ENCODE measurements around the gene SETD1A. TPM values are rescaled to one million over a fixed set of nuclear protein-coding genes. Genes with fewer than 3 reads are reported as not detected.

Gene SETD1A
- total RNA-seq, 1 donor, result 5.3 TPM

DNA sequence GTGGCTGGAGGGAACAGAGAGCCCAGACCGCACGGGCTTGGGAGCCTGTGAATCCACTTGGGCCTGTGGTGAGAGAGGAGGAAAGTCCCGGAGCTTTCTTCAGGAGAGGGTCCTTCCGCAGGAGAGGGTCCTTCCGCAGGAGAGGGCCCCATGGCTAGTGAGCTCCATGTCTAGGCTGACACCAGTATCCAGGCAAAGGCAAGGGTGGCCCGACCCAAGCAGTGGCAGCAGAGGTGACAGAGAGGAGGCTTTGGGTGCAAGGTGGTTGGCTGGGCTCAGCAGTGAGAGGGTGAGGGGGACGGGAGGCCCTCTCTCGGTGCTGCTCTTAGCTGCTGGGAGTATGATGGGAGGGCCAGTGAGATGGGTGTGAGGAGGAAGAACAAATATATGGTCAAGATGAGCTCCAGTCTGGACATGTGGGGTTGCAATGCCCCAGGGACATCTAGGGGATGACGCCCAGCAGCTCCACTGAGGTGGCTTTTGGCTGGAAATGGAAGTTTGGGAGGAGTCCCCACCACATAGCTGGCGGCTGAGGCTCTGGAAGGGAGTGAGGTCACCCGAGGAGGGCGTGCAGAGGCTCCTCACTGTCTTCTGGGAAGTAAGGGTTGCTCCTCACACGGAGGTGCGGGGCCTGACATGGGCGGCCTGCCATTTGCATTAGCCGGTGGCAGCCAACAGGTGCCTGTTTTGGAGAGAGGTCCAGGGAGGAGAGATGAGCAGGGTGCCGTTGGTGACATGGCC is 25.2 kb downstream of the SETD1A start:
- no peak overlapping the region for H3K4me3 ChIP-seq (ENCODE audit: low read depth, low read length)
- peak; percentile 69 for DNase-seq (ENCODE audit: low read depth)
- TF ChIP-seq, protein P1, sequence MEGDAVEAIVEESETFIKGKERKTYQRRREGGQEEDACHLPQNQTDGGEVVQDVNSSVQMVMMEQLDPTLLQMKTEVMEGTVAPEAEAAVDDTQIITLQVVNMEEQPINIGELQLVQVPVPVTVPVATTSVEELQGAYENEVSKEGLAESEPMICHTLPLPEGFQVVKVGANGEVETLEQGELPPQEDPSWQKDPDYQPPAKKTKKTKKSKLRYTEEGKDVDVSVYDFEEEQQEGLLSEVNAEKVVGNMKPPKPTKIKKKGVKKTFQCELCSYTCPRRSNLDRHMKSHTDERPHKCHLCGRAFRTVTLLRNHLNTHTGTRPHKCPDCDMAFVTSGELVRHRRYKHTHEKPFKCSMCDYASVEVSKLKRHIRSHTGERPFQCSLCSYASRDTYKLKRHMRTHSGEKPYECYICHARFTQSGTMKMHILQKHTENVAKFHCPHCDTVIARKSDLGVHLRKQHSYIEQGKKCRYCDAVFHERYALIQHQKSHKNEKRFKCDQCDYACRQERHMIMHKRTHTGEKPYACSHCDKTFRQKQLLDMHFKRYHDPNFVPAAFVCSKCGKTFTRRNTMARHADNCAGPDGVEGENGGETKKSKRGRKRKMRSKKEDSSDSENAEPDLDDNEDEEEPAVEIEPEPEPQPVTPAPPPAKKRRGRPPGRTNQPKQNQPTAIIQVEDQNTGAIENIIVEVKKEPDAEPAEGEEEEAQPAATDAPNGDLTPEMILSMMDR (IDR thresholded peaks at IDR 0.05; ENCODE audit: insufficient read depth, low read length), result no peak

DNA sequence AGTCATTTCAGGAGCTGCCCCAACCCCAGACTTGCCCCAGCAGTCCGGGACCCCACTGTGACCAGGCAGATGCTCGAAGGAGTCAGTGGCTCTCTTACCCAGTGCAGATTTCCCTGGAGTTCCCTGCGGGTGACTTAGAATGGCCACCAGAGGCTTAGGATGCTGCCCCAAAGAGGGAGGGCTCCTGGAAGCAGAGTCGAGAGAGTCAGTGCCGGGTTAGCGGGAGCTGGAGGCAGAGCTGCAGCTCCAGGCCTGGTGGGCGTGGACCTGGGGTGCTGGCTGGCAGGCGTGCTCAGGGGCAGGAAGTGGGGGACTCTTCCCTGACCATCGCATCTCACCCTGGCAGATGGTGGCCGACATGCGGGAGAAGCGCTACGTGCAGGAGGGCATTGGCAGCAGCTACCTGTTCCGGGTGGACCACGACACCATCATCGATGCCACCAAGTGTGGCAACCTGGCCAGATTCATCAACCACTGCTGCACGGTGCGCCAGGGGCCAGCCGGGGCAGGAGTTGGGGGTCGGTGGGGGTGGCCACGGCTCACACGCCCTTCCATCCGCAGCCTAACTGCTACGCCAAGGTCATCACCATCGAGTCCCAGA is 25.8 kb downstream of the SETD1A start:
- no peak overlapping the region for H3K4me3 ChIP-seq (ENCODE audit: low read depth, low read length)
- TF ChIP-seq, protein P1 (IDR thresholded peaks at IDR 0.05; ENCODE audit: insufficient read depth, low read length), result no peak
- DNase-seq (ENCODE audit: low read depth), result no peak

DNA sequence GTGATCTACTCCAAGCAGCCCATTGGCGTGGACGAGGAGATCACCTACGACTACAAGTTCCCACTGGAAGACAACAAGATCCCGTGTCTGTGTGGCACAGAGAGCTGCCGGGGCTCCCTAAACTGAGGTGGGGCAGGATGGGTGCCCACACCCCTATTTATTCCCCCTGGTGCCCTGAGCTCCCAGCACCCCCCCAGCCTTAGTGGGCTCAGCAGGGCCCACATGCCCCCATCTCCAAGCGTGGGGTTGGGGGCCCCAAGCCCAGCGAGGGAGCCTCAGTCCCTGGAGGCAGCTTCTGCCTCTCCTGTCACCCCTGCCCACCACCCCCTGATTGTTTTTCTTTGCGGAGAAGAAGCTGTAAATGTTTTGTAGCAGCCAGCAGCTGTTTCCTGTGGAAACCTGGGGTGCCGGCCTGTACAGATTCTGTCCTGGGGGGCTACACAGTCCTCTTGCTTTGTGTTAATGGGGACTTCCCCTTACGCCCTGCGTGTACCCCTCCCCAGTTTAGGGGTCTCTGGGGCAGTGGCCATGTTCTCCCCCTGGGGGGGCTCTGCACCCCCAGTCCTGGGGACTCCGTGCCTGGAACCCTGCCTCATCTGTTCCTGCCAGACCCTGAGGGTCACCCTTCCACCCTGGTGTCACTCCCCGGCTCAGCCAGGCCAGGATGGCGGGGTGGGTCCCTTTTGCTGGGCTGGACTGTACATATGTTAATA is 26.5 kb downstream of the SETD1A start:
- DNase-seq (ENCODE audit: low read depth), result no peak
- TF ChIP-seq, protein P1 (IDR thresholded peaks at IDR 0.05; ENCODE audit: insufficient read depth, low read length), result no peak
- no peak overlapping the region for H3K4me3 ChIP-seq (ENCODE audit: low read depth, low read length)

DNA sequence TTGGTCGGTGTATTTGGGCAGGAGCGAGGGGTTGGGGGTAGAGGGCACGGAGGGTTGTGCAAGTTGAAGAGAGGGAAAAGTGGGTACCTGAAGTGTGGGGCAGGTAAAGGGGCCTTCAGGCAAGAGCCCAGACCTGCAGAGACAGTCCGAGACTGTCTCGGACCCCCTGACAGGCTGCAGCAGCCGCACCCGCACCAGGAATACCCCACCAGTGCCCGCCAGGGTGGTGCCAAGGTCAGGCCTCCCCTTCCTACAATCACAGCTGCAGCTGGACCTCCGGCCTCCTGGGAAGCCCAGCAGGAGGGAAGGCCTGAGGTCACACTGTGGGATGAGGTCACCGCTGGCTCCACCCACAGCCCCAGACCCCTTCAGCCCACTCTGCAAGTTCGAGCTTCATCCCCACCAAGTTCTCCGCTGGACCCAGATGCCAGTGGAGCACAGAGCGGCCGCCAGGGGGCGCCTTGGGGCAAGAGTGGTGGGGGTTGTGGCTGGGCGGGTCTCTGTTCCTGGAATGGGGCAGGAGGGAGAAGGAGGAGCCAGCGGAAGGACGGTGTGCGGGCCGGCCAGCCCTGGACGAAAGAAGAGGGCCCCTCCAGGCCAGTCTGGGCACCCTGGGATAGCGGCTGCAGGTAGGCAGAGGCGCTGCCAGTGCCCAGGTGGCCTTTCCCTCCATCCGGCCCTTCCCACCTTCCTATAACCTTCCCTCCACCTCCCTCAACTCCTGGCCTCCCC is 27.3 kb downstream of the SETD1A start, which contains the start of gene HSD3B7:
Gene HSD3B7, plus strand, starts transcription at position 539 of the 732 bp plus-strand sequence. CDS start 452 bp downstream, outside the sequence.
- TF ChIP-seq, protein P1 (IDR thresholded peaks at IDR 0.05; ENCODE audit: insufficient read depth, low read length), result peak; percentile 98
- peak; percentile 78 for DNase-seq (ENCODE audit: low read depth)
- H3K4me3 ChIP-seq (ENCODE audit: low read depth, low read length), result peak within 1 kb of the TSS; percentile 74

DNA sequence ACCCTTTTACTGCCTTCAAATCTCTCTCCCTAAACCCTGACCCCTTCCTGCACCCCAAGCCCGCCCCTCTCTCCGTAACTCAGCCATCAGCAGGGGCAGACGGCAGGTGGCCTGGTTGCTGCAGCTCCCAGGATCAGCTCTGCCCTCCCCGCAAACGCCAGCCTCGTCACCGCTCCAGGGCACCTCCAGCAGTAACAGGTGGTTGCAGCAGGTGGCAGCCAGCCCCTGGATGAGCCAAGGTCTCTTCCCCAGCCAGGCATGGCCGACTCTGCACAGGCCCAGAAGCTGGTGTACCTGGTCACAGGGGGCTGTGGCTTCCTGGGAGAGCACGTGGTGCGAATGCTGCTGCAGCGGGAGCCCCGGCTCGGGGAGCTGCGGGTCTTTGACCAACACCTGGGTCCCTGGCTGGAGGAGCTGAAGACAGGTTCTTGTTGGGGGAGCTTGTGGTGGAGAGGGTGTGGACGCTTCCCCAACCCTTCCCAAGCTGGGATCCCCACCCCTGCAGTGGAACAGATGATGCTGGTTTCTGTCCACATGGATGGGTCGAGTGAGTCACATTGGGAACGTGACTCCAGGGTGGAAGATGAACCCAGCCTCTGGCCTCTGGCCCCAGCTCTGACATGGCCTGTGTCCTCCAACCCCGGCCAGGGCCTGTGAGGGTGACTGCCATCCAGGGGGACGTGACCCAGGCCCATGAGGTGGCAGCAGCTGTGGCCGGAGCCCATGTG is 28.0 kb downstream of the SETD1A start:
- peak overlapping the region; percentile 74 for H3K4me3 ChIP-seq (ENCODE audit: low read depth, low read length)
- DNase-seq (ENCODE audit: low read depth), result peak; percentile 16
- TF ChIP-seq, protein P1 (IDR thresholded peaks at IDR 0.05; ENCODE audit: insufficient read depth, low read length), result no peak
